GM10266 (cell line): ENCODE data around the gene KIF25.

Experiments used
- DNase-seq: peaks from one replicate; pipeline ENCODE4 v3.0.0; 2012; ENCODE audit errors: extremely low spot score
- TF ChIP-seq, protein P1 (sequence below): IDR thresholded peaks from 2 replicates; pipeline ENCODE4 v1.5.1; 2012; ENCODE audit warnings: mild to moderate bottlenecking, low read depth; ENCODE audit not compliant: control insufficient read depth, insufficient read depth; ENCODE audit errors: missing control alignments

KIF25 gene

DNA sequence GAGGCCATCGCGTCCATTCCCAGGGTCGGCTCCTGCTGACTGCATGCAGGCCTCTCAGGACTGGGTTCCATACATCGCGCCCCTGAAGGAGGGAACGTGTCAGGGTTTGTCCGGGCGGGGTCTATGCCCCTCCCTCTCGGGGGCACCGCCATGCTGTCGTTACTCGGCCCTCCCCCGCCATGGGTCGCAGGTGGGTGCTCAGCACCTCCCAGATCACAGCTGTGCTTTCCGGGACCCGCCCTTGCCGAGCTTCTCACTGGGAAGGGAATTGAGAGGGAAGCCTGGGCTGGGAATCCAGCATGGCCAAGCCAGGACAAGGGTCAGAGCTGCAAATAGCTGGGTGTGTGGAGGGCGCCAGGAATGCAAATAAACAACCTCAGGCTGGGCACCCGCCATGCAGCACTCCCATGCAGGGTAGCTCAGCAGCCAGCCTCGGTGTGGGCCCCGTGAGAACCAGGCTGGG is 81.5 kb downstream of the KIF25 start, which contains the start of gene FRMD1:
TSS of gene FRMD1 (minus strand) at position 270 of the 463 bp plus-strand sequence. CDS start at position 152, 118 bp downstream.
- TF ChIP-seq, protein P1, sequence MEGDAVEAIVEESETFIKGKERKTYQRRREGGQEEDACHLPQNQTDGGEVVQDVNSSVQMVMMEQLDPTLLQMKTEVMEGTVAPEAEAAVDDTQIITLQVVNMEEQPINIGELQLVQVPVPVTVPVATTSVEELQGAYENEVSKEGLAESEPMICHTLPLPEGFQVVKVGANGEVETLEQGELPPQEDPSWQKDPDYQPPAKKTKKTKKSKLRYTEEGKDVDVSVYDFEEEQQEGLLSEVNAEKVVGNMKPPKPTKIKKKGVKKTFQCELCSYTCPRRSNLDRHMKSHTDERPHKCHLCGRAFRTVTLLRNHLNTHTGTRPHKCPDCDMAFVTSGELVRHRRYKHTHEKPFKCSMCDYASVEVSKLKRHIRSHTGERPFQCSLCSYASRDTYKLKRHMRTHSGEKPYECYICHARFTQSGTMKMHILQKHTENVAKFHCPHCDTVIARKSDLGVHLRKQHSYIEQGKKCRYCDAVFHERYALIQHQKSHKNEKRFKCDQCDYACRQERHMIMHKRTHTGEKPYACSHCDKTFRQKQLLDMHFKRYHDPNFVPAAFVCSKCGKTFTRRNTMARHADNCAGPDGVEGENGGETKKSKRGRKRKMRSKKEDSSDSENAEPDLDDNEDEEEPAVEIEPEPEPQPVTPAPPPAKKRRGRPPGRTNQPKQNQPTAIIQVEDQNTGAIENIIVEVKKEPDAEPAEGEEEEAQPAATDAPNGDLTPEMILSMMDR, result no peak
- no peak for DNase-seq

DNA sequence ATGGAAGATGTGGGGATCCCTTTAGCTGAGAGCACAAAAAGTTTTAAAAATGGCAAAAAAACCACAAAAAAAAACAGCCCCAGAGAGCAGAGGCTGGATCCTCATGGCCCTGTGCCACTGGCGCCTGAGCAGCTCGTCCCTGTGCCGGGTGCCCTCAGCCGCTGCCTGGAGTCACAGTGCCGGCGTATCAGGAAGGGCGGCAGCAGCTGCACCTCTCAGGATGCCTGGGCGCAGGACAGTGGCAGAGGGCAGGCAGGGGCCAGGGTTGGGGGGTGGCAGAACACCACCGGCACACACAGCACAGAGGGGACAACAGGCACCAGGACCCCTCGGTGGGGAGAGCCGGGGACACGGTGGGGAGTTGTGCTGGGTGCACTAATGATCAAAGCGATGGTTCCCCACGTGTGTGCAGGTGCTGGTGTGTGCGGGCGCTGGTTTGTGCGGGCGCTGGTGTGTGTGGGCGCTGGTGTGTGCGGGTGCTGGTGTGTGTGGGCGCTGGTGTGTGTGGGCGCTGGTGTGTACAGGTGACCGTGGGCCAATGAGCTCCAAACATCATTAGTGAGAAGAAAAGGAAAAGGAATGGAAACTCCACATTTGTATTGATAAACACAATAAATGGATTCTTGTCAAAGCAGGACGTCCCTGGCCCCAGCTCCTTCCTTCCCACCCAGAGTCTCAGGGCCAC is 83.1 kb downstream of the KIF25 start:
- TF ChIP-seq, protein P1, result no peak
- DNase-seq, result no peak

DNA sequence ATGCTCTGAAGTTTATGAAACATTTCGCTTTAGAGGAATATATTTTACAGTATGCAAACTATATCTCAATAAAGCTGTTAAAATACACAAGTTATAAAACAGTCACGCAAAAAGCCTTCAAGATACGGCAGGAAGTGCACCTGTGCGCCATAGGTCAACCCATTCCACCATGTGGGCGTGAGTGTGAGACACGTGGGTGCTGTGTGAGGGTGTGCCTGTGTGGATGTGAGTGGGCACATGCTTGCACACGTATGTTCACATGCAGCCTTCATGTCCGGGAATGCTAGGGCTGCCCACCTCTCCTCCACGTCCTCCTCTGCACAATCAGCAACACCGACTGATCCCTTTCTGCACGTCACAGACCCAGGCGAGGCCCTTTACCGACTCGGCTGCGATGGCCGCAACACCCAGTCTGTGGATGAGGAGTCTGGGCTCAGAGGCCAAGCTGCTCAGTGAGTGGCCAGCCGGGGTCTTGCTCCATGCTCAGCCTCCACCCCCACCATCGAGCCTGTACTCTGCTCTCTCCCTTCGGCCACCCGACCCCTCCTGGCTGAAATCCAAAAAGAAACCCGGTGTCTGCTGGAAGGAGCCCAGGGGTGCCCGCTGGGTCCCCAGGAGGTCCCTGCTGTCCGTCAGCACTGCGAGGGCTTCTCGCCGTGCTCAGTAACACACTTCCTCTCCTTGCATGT is 84.5 kb downstream of the KIF25 start:
- TF ChIP-seq, protein P1, result no peak

DNA sequence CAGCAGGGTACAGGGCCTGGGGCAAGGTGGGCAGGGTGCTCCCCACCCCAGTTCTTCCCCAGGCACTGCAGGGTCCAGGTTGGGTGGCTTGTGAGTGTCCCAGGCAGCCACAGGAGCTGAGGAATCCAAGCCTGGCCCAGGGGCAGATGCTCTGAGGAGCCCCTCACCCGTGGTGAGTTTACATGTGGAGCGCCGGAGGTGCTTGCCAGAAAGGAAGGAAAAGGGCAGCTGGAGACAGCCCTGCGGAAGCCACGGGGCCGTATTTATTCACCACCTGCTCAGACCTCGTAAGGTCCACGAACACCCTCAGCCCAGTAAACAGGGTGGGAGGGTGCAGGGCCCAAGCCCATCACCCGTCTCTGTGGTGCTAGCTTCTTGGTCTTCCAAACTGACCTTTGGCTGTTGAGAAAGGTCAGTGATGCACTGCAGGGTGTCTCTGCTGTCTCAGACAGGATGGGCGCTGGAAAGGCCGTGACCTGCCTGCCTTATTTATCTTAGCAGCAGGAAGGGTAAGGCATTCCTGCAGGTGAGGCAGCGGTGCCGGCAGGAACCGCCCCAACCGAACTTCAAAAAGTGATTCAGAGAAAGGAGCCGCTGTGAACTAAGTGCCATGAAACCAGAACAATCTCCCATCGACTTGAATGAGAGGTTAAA is 85.5 kb downstream of the KIF25 start:
- TF ChIP-seq, protein P1, result no peak
- DNase-seq, result no peak

More for the DNA sequence above, 84.5 kb downstream of the KIF25 start:
- DNase-seq, result no peak

DNA sequence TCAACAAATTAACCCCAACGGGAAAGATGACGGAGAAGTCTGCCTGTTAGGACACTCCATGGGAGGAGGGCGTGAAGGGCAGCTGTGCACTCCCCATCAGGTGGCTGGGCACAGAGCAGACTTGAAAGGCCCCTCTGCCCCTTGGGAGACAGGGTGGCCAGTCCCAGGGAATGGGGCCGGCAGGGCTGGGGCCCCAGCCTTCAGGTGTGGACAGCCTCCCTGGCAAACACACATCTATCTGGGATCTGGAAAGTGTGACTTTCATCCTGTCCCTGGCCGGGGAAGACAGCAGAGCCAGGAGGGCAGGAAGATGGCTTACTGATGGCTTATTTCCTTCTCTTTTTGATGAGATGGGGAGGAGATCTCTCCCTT is 86.0 kb downstream of the KIF25 start:
- no peak for DNase-seq
- TF ChIP-seq, protein P1, result no peak

DNA sequence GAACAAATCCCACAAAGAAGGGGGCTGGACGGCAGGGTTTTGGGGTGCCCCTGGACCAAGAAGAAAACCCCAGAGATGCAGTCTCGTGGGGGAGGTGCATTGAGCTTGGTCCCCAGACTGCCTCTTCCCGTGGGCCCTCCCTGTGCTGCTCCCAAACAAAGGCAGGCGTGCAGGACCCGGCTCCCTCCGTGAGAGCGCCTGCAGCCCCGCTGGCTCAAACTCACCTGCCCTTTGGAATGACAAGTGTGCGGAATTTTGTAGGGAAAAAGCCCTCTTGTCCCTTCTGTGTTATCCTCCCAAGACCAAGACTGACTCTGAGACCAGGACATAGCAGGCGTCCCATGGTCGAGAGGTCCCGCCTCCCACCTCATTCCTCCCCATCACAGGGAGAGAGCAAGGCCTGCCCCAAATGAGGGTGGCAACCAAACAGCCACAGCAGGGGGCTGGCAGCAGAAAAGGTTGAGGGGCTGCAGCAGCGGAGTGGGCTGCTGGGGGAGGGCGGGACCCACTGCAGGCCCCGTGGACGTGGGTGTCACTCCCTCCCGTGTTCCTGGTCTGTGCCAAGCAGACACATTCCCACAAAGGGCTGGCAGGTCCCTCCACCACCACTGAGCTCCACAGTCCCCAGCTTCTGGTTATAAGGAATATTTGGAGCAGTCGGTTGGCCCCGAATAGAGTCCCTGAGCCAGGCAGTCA is 87.1 kb downstream of the KIF25 start:
- DNase-seq, result no peak
- TF ChIP-seq, protein P1, result no peak

DNA sequence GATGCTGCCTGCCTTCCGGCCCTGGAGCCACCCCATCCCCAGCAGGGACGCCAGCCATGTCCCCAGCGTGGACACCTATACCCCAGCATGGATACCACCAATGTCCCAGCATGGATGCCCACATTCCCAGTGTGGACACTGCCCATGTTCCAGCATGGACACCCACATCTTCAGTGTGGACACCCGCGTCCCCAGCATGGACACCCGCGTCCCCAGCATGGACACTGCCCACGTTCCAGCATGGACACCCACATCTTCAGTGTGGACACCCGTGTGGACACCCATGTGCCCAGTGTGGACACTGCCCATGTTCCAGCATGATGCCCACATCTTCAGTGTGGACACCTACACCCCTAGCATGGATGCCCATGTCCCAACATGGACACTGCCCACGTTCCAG is 88.6 kb downstream of the KIF25 start:
- no peak for DNase-seq
- TF ChIP-seq, protein P1, result no peak
